NOMO-1 (cell line): Measurements from ENCODE around the gene MZT2B.
A peak's percentile ranks its signal among the peaks of the same experiment; 100 is the strongest.
"Not testable (repeated sequence)": the region's sequence is repeated elsewhere in the genome, so short reads cannot be mapped to it uniquely, and the experiment has no call there.

Source experiments
- DNase-seq, 2 experiments: peaks; one replicate each; lab custom pipeline; 2025; ENCODE audit not compliant: unreplicated experiment in 2 of 2; lab: John Stamatoyannopoulos, UW

Gene MZT2B

GRCh38 chr2:130169896-130170295 is 12.2 kb upstream of the MZT2B start:
- DNase-seq, result no peak

GRCh38 chr2:130174866-130175265 is 7.2 kb upstream of the MZT2B start:
- not testable (repeated sequence) for DNase-seq

GRCh38 chr2:130180404-130181324 is 1.4 kb upstream of the MZT2B start:
- not testable (repeated sequence) for DNase-seq

- peak; percentile 83 to 87 for DNase-seq
Measured at GRCh38 chr2:130181325-130181879, 660 bp upstream of the MZT2B start, which contains the start of gene SMPD4. Gene SMPD4 (minus strand): TSS chr2:130181602. CDS start chr2:130176592, 5,010 bp downstream.

- not testable (repeated sequence) for DNase-seq
Measured at GRCh38 chr2:130182826-130183511, 907 bp downstream of the MZT2B start.

- DNase-seq, result no peak
Measured at GRCh38 chr2:130183512-130184373, 1.7 kb downstream of the MZT2B start.

GRCh38 chr2:130185436-130185835 is 3.4 kb downstream of the MZT2B start:
- DNase-seq, result no peak

- DNase-seq, result no peak
Measured at GRCh38 chr2:130185896-130186295, 3.8 kb downstream of the MZT2B start.

- no peak for DNase-seq
Measured at GRCh38 chr2:130186391-130186790, 4.3 kb downstream of the MZT2B start.

GRCh38 chr2:130187268-130187667 is 5.2 kb downstream of the MZT2B start:
- no peak for DNase-seq

GRCh38 chr2:130187859-130188792 is 6.1 kb downstream of the MZT2B start:
- DNase-seq, result not testable (repeated sequence)

GRCh38 chr2:130188958-130189357 is 6.9 kb downstream of the MZT2B start:
- not testable (repeated sequence) for DNase-seq

GRCh38 chr2:130190237-130190636 is 8.2 kb downstream of the MZT2B start:
- DNase-seq, result no peak

- not testable (repeated sequence) for DNase-seq
Measured at GRCh38 chr2:130191319-130191718, 9.3 kb downstream of the MZT2B start.

- DNase-seq, result not testable (repeated sequence)
Measured at GRCh38 chr2:130192451-130192850, 10.4 kb downstream of the MZT2B start.

- DNase-seq, result not testable (repeated sequence)
Measured at GRCh38 chr2:130193824-130194223, 11.8 kb downstream of the MZT2B start.

GRCh38 chr2:130195089-130195635 is 13.1 kb downstream of the MZT2B start:
- DNase-seq, result not testable (repeated sequence)

GRCh38 chr2:130196052-130196451 is 14.0 kb downstream of the MZT2B start:
- not testable (repeated sequence) for DNase-seq

GRCh38 chr2:130198343-130198742 is 16.3 kb downstream of the MZT2B start, which contains the start of gene TUBA3E:
Gene TUBA3E (minus strand): TSS chr2:130198439. CDS start chr2:130198360, 79 bp downstream.
- DNase-seq, result no peak
